SU-DHL-6 (cell line): Measurements from ENCODE around the gene NR1D2.

Experiments
- EZH2phosphoT487 ChIP-seq: fragments of 200-600 bp; sonication (generic), shearing (Covaris generic); conservative IDR thresholded peaks from 2 replicates; pipeline ENCODE4 v1.6.1; 2018; ENCODE audit warnings: mild to moderate bottlenecking, antibody characterized with exemption, low read length, moderate library complexity, mixed read lengths
- TF ChIP-seq, protein P1 (sequence below): fragments of 200-600 bp; sonication (generic); IDR thresholded peaks from one replicate; pipeline ENCODE4 v1.5.1; 2017; ENCODE audit warnings: antibody characterized with exemption, mild to moderate bottlenecking, low read length, moderate library complexity; ENCODE audit not compliant: insufficient read depth, poor library complexity, severe bottlenecking

DNA sequence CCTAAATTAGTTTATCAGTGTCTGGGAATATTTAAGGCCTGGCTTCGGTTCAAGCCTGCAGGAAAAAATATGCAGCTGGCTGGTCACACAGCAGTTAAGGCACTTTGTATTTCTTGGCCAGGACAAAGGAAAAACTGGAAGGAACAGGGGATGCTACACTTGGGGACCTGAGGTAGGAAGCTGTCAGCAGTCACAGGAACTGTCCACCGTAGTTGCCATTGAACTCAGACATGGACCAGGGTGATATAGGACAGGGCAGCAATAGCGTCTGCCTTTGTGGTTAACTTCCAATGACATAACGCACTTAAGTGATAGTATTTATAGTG lies 49.1 kb downstream of the NR1D2 start:
- TF ChIP-seq, protein P1, sequence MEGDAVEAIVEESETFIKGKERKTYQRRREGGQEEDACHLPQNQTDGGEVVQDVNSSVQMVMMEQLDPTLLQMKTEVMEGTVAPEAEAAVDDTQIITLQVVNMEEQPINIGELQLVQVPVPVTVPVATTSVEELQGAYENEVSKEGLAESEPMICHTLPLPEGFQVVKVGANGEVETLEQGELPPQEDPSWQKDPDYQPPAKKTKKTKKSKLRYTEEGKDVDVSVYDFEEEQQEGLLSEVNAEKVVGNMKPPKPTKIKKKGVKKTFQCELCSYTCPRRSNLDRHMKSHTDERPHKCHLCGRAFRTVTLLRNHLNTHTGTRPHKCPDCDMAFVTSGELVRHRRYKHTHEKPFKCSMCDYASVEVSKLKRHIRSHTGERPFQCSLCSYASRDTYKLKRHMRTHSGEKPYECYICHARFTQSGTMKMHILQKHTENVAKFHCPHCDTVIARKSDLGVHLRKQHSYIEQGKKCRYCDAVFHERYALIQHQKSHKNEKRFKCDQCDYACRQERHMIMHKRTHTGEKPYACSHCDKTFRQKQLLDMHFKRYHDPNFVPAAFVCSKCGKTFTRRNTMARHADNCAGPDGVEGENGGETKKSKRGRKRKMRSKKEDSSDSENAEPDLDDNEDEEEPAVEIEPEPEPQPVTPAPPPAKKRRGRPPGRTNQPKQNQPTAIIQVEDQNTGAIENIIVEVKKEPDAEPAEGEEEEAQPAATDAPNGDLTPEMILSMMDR: no peak
- no peak for TF ChIP-seq EZH2phosphoT487
